HG03432 (cell line): Measurements from ENCODE around the gene HMGN3.

Experiments used
- ATAC-seq: cut with Tn5 transposase; IDR thresholded peaks from one replicate; pipeline ENCODE4 v1.9.1; 2021; ENCODE audit warnings: mild to moderate bottlenecking, moderate library complexity; ENCODE audit not compliant: unreplicated experiment

The HMGN3 gene

GRCh38 chr6:79188107-79188506 lies 46.4 kb downstream of the HMGN3 start:
- ATAC-seq: no peak

GRCh38 chr6:79186564-79186963 lies 47.9 kb downstream of the HMGN3 start:
- ATAC-seq: no peak

GRCh38 chr6:79184641-79185040 lies 49.8 kb downstream of the HMGN3 start:
- no peak for ATAC-seq

GRCh38 chr6:79184086-79184485 lies 50.4 kb downstream of the HMGN3 start:
- ATAC-seq: no peak

GRCh38 chr6:79180052-79180451 lies 54.4 kb downstream of the HMGN3 start:
- no peak for ATAC-seq

- ATAC-seq: no peak
Measured at GRCh38 chr6:79173378-79173777, 61.1 kb downstream of the HMGN3 start.

GRCh38 chr6:79170959-79171358 lies 63.5 kb downstream of the HMGN3 start:
- ATAC-seq: no peak

GRCh38 chr6:79170431-79170830 lies 64.1 kb downstream of the HMGN3 start:
- no peak for ATAC-seq

- no peak for ATAC-seq
Measured at GRCh38 chr6:79168695-79168980, 65.8 kb downstream of the HMGN3 start.

- ATAC-seq: no peak
Measured at GRCh38 chr6:79167931-79168694, 66.4 kb downstream of the HMGN3 start.

GRCh38 chr6:79159846-79160245 lies 74.6 kb downstream of the HMGN3 start:
- no peak for ATAC-seq

- ATAC-seq: no peak
Measured at GRCh38 chr6:79158856-79159516, 75.5 kb downstream of the HMGN3 start.

GRCh38 chr6:79157961-79158644 lies 76.4 kb downstream of the HMGN3 start:
- no peak for ATAC-seq

GRCh38 chr6:79152269-79152737 lies 82.2 kb downstream of the HMGN3 start:
- ATAC-seq: no peak
